GM23338 (cell line): ENCODE measurements around the gene RPS6KA1.

Source experiments
- CREB1 ChIP-seq: fragments of 250-450 bp; sonication (Bioruptor Pico); IDR thresholded peaks from 2 replicates; pipeline ENCODE4 v1.5.0; 2020; ENCODE audit warnings: low read depth, mild to moderate bottlenecking, moderate library complexity
- EZH2 ChIP-seq: fragments of 200-600 bp; sonication (generic); IDR thresholded peaks from one replicate; pipeline ENCODE4 v1.8.0; 2017; ENCODE audit warnings: antibody characterized with exemption, mild to moderate bottlenecking, low read depth; ENCODE audit not compliant: unreplicated experiment
- EZH2phosphoT487 ChIP-seq: fragments of 200-600 bp; sonication (generic); IDR thresholded peaks from one replicate; pipeline ENCODE4 v1.8.1; 2018; ENCODE audit warnings: antibody characterized with exemption; ENCODE audit not compliant: unreplicated experiment
- JUNB ChIP-seq: IDR thresholded peaks from one replicate; pipeline ENCODE4 v1.6.1; 2016; ENCODE audit warnings: antibody characterized with exemption; ENCODE audit not compliant: unreplicated experiment
- NANOG ChIP-seq: IDR thresholded peaks from 2 replicates; pipeline ENCODE4 v1.6.1; 2016; ENCODE audit warnings: antibody characterized with exemption, borderline replicate concordance
- POLR2AphosphoS5 ChIP-seq: IDR thresholded peaks from 2 replicates; pipeline ENCODE4 v1.6.1; 2016; ENCODE audit warnings: antibody characterized with exemption, low read depth
- TF ChIP-seq, protein P1 (sequence below), 2 experiments: fragments of 200-600 bp in 1 of 2; sonication (generic) in 1 of 2; conservative IDR thresholded peaks; 2 replicates each; pipeline versions ENCODE4 v1.5.1 to v1.6.1; 2016 to 2017; ENCODE audit warnings: antibody characterized with exemption in 2 of 2, low read depth in 2 of 2, mild to moderate bottlenecking in 2 of 2, moderate library complexity in 1 of 2
- TF ChIP-seq, protein P2 (sequence below): IDR thresholded peaks from one replicate; pipeline ENCODE4 v1.6.1; 2018; ENCODE audit warnings: antibody characterized with exemption; ENCODE audit not compliant: unreplicated experiment

DNA sequence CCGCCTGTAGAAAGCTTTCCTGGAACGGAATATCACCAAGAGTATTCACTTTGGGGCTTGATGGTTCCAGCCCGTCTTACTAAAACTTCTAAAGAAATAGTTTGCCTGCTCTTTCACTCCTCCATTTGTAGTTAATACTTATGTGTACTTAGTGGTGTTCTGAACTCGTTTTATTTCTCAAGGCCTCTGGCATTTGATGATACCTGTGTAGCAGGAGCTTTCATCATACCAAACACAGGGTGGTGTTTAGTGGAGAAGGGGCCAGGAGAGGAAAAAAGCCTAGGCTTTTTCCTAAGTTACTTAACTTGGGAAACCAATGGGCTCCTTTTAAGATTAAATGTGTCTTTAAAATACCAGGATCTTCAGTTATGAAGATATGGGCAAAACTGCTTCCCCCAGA lies 74.3 kb downstream of the RPS6KA1 start:
- TF ChIP-seq, protein P1, sequence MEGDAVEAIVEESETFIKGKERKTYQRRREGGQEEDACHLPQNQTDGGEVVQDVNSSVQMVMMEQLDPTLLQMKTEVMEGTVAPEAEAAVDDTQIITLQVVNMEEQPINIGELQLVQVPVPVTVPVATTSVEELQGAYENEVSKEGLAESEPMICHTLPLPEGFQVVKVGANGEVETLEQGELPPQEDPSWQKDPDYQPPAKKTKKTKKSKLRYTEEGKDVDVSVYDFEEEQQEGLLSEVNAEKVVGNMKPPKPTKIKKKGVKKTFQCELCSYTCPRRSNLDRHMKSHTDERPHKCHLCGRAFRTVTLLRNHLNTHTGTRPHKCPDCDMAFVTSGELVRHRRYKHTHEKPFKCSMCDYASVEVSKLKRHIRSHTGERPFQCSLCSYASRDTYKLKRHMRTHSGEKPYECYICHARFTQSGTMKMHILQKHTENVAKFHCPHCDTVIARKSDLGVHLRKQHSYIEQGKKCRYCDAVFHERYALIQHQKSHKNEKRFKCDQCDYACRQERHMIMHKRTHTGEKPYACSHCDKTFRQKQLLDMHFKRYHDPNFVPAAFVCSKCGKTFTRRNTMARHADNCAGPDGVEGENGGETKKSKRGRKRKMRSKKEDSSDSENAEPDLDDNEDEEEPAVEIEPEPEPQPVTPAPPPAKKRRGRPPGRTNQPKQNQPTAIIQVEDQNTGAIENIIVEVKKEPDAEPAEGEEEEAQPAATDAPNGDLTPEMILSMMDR (conservative IDR thresholded peaks at IDR 0.05; ENCODE audit: low read depth in 2 of 2) = no peak
- TF ChIP-seq, protein P2, sequence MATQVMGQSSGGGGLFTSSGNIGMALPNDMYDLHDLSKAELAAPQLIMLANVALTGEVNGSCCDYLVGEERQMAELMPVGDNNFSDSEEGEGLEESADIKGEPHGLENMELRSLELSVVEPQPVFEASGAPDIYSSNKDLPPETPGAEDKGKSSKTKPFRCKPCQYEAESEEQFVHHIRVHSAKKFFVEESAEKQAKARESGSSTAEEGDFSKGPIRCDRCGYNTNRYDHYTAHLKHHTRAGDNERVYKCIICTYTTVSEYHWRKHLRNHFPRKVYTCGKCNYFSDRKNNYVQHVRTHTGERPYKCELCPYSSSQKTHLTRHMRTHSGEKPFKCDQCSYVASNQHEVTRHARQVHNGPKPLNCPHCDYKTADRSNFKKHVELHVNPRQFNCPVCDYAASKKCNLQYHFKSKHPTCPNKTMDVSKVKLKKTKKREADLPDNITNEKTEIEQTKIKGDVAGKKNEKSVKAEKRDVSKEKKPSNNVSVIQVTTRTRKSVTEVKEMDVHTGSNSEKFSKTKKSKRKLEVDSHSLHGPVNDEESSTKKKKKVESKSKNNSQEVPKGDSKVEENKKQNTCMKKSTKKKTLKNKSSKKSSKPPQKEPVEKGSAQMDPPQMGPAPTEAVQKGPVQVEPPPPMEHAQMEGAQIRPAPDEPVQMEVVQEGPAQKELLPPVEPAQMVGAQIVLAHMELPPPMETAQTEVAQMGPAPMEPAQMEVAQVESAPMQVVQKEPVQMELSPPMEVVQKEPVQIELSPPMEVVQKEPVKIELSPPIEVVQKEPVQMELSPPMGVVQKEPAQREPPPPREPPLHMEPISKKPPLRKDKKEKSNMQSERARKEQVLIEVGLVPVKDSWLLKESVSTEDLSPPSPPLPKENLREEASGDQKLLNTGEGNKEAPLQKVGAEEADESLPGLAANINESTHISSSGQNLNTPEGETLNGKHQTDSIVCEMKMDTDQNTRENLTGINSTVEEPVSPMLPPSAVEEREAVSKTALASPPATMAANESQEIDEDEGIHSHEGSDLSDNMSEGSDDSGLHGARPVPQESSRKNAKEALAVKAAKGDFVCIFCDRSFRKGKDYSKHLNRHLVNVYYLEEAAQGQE = no peak
- TF ChIP-seq EZH2phosphoT487 (no peak), EZH2 (no peak), POLR2AphosphoS5 (no peak), CREB1 (CRISPR knock-in tag) (no peak), NANOG (no peak), JUNB (no peak)
